ENCODE data around the gene FHAD1.

Gene FHAD1

DNA sequence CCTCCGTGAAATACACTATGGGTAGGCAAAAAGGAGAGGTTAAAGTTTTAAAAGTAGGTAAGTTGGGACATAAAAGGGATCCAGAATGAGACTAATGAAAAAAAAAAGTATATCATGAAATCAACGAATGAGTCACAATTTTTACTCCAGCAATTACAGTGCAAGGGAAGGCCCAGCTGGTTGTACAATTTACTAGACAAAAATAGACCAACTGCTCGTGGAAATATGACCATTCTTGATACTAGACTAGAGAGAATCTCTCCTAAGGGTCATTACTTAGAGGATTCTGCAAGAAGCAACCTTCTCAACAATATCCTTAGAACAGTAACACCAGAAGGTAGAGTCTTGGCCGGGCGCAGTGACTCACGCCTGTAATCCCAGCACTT lies 107.5 kb downstream of the FHAD1 start:
- H3K27me3 ChIP-seq (replicated peaks): no peaks in the 10 kb centered on the region
- no peak overlapping the region for H3K27ac ChIP-seq
- H3K36me3 ChIP-seq (replicated peaks): no peaks in the 10 kb centered on the region
- H3K4me3 ChIP-seq (ENCODE audit: low read depth, low read length): no peak overlapping the region
- TF ChIP-seq, protein P1, sequence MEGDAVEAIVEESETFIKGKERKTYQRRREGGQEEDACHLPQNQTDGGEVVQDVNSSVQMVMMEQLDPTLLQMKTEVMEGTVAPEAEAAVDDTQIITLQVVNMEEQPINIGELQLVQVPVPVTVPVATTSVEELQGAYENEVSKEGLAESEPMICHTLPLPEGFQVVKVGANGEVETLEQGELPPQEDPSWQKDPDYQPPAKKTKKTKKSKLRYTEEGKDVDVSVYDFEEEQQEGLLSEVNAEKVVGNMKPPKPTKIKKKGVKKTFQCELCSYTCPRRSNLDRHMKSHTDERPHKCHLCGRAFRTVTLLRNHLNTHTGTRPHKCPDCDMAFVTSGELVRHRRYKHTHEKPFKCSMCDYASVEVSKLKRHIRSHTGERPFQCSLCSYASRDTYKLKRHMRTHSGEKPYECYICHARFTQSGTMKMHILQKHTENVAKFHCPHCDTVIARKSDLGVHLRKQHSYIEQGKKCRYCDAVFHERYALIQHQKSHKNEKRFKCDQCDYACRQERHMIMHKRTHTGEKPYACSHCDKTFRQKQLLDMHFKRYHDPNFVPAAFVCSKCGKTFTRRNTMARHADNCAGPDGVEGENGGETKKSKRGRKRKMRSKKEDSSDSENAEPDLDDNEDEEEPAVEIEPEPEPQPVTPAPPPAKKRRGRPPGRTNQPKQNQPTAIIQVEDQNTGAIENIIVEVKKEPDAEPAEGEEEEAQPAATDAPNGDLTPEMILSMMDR (IDR thresholded peaks at IDR 0.05; ENCODE audit: low read depth, low read length, missing control alignments): no peak
- in situ Hi-C loops (cut with HindIII; ENCODE audit: low pct_ligation_motif_present, low sequenced_read_pairs): no loop called here
- peak; percentile 40 for DNase-seq

DNA sequence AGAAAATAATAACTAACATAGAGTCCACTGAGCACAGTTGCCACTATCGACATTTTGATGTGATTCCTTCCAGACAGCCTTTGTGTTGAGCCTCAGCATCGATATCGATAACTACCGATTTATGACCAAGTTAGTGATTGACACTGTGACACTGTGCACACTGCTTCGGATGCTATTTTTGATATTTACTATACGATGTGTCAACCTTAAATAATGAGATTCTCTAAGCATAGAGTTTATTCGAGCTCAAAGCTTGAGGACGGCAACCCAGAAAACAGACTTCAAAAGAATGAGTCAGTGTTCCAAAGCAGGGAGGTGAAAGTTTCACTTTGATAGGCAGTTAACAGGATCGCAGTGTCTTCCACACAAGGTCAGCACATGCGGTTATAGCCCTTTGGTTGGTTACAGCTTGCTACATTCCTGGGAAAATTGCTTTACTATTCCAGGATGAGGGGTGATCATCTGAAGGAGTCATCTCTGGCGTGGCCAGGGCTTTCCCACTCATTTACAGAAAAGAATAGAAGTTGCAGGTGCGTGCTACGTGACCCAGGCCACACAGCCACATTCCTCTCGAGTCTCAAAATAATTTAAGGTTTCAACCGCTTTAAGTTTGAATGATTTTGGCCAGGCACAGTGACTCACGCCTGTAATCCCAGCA lies 109.1 kb downstream of the FHAD1 start:
- H3K4me3 ChIP-seq (ENCODE audit: low read depth, low read length): no peak overlapping the region
- in situ Hi-C loops (cut with HindIII; ENCODE audit: low pct_ligation_motif_present, low sequenced_read_pairs): no loop called here
- TF ChIP-seq, protein P1 (IDR thresholded peaks at IDR 0.05; ENCODE audit: low read depth, low read length, missing control alignments): no peak
- peak; percentile 58 for DNase-seq
- peak overlapping the region; percentile 46 for H3K27ac ChIP-seq
- H3K36me3 ChIP-seq (replicated peaks): no peaks in the 10 kb centered on the region
- H3K27me3 ChIP-seq (replicated peaks): no peaks in the 10 kb centered on the region

DNA sequence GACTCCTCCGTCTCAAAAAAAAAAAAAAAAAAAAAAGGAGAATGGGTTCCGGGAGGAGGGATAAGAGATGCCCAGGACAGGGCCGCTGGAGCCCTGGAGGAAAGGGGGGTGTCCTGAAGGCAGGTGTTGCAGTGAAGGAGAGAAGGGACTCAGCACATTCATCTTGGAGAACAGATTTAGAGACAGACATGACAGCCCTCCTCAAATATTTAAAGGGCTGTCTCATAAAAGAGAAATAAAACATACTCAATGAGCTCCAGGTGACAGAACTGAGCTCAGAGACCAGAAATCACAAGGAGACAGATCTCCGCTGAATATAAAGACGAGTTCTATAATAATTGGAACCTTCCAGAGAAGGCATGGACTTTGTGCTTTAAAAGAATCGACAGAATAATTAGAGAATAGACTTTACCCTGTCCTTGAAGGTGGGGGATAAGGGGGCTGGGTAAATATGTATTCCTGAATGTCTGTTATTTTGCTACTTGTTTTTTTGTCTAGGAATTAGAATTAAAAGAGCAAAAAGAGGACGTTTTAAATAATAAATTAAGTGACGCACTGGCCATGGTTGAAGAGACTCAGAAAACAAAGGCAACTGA lies 110.7 kb downstream of the FHAD1 start:
- no peaks in the 10 kb centered on the region for H3K27me3 ChIP-seq (replicated peaks)
- H3K27ac ChIP-seq: no peak overlapping the region
- no peak for DNase-seq
- in situ Hi-C loops (cut with HindIII; ENCODE audit: low pct_ligation_motif_present, low sequenced_read_pairs): no loop called here
- no peak overlapping the region for H3K4me3 ChIP-seq (ENCODE audit: low read depth, low read length)
- no peaks in the 10 kb centered on the region for H3K36me3 ChIP-seq (replicated peaks)
- TF ChIP-seq, protein P1 (IDR thresholded peaks at IDR 0.05; ENCODE audit: low read depth, low read length, missing control alignments): no peak

DNA sequence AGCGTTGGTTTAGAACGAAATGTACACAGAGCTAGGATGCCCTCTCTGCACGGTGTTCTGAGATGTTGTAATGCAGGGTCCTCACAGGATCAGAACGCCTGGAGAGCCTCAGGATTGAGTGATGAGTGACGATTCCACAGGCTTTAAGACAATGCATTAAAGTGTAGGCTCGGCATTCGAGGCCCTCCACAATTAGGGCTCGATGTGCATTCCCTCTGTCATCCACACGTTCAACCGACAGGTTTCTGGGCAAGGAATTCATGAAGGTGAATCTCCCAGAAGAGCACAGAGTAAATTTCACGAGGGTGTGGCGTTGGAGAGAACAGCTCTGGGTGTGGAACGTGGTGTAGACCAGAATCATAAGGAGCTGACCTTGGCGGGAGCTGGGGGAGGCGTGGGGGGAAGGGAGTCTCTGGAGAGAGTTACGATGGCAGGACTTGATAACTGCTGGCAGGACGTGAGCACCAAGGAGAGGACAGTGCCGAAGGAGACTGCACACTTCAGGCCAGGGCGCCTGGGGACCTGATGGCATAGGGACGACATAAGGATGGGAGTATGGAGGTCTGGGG lies 111.6 kb downstream of the FHAD1 start:
- in situ Hi-C loops (cut with HindIII; ENCODE audit: low pct_ligation_motif_present, low sequenced_read_pairs): no loop called here
- H3K27me3 ChIP-seq (replicated peaks): no peaks in the 10 kb centered on the region
- H3K4me3 ChIP-seq (ENCODE audit: low read depth, low read length): no peak overlapping the region
- TF ChIP-seq, protein P1 (IDR thresholded peaks at IDR 0.05; ENCODE audit: low read depth, low read length, missing control alignments): no peak
- DNase-seq: no peak
- H3K36me3 ChIP-seq (replicated peaks): no peaks in the 10 kb centered on the region
- no peak overlapping the region for H3K27ac ChIP-seq

DNA sequence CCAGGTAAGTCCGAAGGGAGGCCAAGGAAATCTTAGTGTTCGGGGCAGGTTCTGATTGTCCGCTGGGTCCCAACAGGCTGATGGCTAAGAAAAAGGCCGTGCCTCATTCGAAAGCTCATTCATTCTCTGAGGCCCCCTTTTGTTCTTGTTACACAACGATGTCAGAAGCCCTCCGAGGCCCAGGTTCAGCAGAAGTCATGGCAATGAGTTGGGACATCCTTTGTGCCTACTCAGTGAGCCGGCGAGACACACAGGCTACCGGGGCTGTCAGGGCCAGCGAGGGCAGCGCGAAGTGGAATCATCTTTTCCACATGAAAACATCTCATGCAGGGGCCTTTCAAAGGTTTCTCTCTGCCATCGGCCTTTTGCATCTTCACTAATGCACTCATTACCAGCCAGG lies 113.7 kb downstream of the FHAD1 start:
- TF ChIP-seq, protein P1 (IDR thresholded peaks at IDR 0.05; ENCODE audit: low read depth, low read length, missing control alignments): no peak
- DNase-seq: no peak
- H3K36me3 ChIP-seq (replicated peaks): no peaks in the 10 kb centered on the region
- H3K4me3 ChIP-seq (ENCODE audit: low read depth, low read length): no peak overlapping the region
- no peaks in the 10 kb centered on the region for H3K27me3 ChIP-seq (replicated peaks)
- in situ Hi-C loops (cut with HindIII; ENCODE audit: low pct_ligation_motif_present, low sequenced_read_pairs): no loop called here
- no peak overlapping the region for H3K27ac ChIP-seq
